AG04449 (cell line): ENCODE data around the gene OCA2.

Experiments used
- CTCF ChIA-PET: fragments of 350-600 bp; formaldehyde crosslinking; extraction: SDS; loops from one replicate; lab custom pipeline; 2021; ENCODE audit warnings: antibody characterized with exemption; lab: Yijun Ruan, JAX
- POLR2A ChIA-PET: fragments of 400-600, 350-600 bp; formaldehyde crosslinking; extraction: SDS; loops from one replicate; lab custom pipeline; 2020; ENCODE audit warnings: antibody characterized with exemption, inconsistent platforms; lab: Yijun Ruan, JAX
- DNase-seq: peaks from one replicate; pipeline ENCODE4 v3.0.0-alpha.2; 2010; ENCODE audit warnings: low read depth, low spot score
- H3K4me3 ChIP-seq: 2 replicates; pipeline ENCODE4 v1.5.1; 2011; ENCODE audit warnings: low read depth, mild to moderate bottlenecking, control low read depth, low read length
- TF ChIP-seq, protein P1 (sequence below): IDR thresholded peaks from one replicate; pipeline ENCODE4 v1.5.1; 2011; ENCODE audit warnings: mild to moderate bottlenecking, moderate library complexity, low read length, control low read depth, inconsistent platforms; ENCODE audit not compliant: insufficient read depth; ENCODE audit errors: missing control alignments

The OCA2 gene

DNA sequence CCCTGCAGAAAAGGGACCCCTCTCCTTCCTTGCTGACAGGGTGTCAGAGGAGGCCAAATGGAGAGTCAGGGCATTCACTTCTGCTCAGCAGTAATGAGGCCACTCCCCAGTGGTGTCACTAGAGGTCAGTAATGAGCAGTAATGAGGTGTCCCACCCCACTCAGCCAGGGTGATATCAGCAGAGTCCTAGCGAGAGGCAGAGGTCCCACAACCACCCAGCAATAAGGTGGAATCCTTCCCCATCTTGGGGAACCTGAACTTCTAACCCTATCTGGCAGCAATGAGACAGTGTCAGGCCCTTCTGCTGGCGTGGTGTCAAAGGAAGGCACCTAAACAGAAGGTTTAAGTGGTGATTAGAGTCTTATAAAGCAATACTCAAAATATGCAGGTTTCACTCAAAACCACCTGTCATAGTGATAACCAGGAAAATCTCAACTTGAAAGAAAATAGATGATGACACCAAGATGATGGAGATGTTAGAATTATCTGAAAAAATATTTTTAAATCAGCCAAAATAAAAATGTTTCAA, 12.9 kb downstream of the OCA2 start:
- ChIA-PET CTCF (interaction anchor here (1.2 to 1.6 kb wide), 4 partner anchors 11 to 40 kb away, joined by 3 to 10 read pairs (median 5); no protein-coding TSS in a partner anchor), POLR2A (no interaction called here)
- TF ChIP-seq, protein P1, sequence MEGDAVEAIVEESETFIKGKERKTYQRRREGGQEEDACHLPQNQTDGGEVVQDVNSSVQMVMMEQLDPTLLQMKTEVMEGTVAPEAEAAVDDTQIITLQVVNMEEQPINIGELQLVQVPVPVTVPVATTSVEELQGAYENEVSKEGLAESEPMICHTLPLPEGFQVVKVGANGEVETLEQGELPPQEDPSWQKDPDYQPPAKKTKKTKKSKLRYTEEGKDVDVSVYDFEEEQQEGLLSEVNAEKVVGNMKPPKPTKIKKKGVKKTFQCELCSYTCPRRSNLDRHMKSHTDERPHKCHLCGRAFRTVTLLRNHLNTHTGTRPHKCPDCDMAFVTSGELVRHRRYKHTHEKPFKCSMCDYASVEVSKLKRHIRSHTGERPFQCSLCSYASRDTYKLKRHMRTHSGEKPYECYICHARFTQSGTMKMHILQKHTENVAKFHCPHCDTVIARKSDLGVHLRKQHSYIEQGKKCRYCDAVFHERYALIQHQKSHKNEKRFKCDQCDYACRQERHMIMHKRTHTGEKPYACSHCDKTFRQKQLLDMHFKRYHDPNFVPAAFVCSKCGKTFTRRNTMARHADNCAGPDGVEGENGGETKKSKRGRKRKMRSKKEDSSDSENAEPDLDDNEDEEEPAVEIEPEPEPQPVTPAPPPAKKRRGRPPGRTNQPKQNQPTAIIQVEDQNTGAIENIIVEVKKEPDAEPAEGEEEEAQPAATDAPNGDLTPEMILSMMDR: peak; percentile 81
- DNase-seq: no peak
- no peak overlapping the region for H3K4me3 ChIP-seq

DNA sequence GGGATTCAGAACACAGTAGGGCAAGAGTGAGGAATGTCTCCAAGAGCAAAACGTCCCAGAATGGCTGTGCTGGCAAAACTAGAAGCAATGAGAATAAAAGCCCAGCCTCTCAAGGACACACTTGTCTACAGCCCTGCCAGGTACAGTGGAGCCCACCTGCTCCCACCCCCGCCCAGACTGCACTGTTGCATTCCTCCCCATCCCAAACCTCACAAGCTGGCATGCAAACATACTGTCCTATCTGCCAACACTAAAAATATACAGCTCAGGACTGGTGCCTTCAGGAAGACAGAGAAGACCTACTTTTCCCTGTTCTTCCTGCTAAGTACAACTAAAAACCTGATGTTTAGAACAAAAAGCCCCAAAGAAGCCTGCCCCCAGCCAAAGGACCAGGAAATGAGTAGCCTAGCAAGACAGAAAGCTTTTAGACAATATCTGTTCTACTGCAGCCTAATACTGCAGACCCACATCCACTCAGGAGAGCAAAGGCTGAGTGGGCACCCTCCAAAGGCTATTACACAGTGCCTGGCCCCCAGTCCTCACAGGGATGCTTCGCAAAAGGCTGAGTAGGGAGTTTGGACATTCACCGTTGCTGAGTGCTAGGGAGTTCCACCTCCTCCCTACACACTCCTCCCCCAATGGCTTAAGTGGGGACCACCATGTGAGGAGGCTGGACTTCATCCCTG, 13.5 kb downstream of the OCA2 start:
- DNase-seq: no peak
- no peak overlapping the region for H3K4me3 ChIP-seq
- ChIA-PET POLR2A (no interaction called here), CTCF (interaction anchor here (0.8 to 1.6 kb wide), 5 partner anchors 10 to 40 kb away, joined by 3 to 10 read pairs (median 4); no protein-coding TSS in a partner anchor)
- TF ChIP-seq, protein P1: no peak

DNA sequence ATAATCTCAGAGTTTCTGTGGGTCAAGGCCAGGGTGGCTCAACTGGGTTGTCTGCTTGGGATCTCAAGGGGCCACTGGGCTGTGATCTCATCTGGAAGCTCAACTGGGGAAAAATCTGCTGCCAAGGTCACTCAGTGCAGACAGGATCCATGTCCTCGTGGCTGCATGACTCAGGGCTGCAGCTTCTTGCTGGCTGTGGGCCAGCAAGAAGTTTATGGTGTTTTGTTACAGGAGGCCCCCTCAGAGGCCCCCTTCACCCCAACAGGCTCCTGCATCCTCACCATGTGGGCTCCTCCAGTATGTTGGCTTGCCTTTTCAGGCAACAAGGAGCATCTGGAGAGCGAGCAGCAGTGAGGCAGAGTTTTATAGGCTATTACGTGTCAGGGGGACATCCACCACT, 14.6 kb downstream of the OCA2 start:
- TF ChIP-seq, protein P1: no peak
- DNase-seq: no peak
- H3K4me3 ChIP-seq: no peak overlapping the region
- ChIA-PET POLR2A (no interaction called here), CTCF (interaction anchor here (1.4 to 1.6 kb wide), 3 partner anchors 9 to 41 kb away, joined by 6 to 10 read pairs (median 6); no protein-coding TSS in a partner anchor)

DNA sequence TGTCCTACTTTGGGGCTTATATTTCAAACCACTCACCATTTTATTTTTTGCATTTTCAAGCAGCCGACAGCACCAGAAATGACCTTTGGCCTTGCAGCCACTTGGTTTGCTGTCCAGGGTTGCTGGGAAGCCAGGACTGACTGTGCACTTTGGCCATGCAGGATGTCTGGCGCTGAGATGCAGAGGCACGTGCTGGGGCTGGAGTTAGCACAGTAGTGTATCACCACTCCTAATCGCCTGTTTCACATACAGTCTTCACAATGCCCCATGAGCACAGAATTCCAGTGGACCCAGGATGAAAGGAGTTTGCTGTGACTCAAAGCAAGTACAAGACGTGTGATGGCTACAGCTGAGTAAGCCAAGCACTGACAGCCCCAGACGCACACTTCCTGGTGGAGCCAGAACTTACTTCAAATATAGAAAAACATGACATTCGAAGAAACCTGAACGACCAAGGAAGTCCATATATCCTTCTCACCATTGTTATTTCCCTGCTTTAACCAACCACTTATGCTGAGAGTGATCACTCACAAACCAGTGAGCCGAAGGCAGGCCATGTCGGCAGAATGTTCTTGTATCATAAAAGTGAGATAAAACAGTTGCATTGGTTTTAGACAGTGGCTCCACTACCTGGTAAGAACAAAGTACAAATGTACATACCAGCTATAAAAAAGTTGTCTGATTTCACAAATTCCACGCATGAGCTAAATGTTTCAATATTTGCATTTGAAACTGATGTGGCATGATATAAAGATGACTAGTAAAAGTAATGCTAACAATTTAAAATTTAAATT, 16.0 kb downstream of the OCA2 start:
- CTCF ChIA-PET: interaction anchor here (0.6 to 1.5 kb wide), 3 partner anchors 8 to 41 kb away, joined by 3 to 6 read pairs (median 4); no protein-coding TSS in a partner anchor
- POLR2A ChIA-PET: no interaction called here
- TF ChIP-seq, protein P1: no peak
- no peak overlapping the region for H3K4me3 ChIP-seq
- no peak for DNase-seq

DNA sequence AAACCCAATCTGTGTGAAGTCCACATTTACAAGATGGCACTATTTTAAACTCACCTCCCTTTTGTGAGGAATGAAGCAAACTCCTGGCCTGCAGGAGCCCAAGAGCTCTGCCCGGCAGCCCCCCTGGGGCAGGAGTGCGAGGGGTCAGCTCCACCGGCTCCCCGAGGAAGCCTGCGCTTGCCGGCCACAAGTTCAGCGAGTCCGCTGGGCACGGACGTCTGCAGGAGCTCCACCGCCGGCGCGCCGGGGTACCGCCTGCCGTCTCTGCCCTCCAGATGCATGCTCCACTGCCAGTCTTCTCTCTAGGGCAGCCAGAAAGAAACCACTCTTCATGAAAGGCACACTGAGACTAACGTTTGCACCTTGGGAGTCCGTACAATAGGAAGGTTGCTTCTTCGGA, 17.5 kb downstream of the OCA2 start:
- POLR2A ChIA-PET: no interaction called here
- DNase-seq: no peak
- CTCF ChIA-PET: no interaction called here
- H3K4me3 ChIP-seq: no peak overlapping the region
- TF ChIP-seq, protein P1: no peak
